Stomach smooth muscle (tissue), 2 donors: ENCODE data around the gene GLIPR2.
"Not testable (repeated sequence)": the region's sequence is repeated elsewhere in the genome, so short reads cannot be mapped to it uniquely, and the experiment has no call there.

Experiments
- H3K27ac ChIP-seq: one replicate; pipeline ENCODE4 v1.7.0; 2013; ENCODE audit warnings: mild to moderate bottlenecking, low read length, inconsistent platforms
- H3K27me3 ChIP-seq, 2 donors: one replicate each; pipeline ENCODE4 v1.7.0; 2013; ENCODE audit warnings: low read length in 2 of 2; ENCODE audit not compliant: insufficient read depth in 2 of 2, control insufficient read depth in 1 of 2
- H3K36me3 ChIP-seq, 2 donors: one replicate each; pipeline ENCODE4 v1.7.0; 2013; ENCODE audit warnings: low read length in 2 of 2; ENCODE audit not compliant: control insufficient read depth in 2 of 2, insufficient read depth in 2 of 2
- H3K4me1 ChIP-seq: one replicate; pipeline ENCODE4 v1.7.0; 2013; ENCODE audit warnings: low read length; ENCODE audit not compliant: control insufficient read depth, insufficient read depth
- H3K4me3 ChIP-seq, 2 donors: one replicate each; pipeline ENCODE4 v1.7.0; 2013; ENCODE audit warnings: low read length in 2 of 2
- H3K9ac ChIP-seq, 2 donors: one replicate each; pipeline ENCODE4 v1.7.0; 2013; ENCODE audit warnings: low read length in 2 of 2, mild to moderate bottlenecking in 1 of 2
- H3K9me3 ChIP-seq, 2 donors: one replicate each; pipeline ENCODE4 v1.7.0; 2013; ENCODE audit warnings: low read length in 2 of 2; ENCODE audit not compliant: control insufficient read depth in 2 of 2
- donor health status: healthy.
- donor health status: Pancreatic carcinoma.

GLIPR2 gene

GRCh38 chr9:36153746-36154145, 17.2 kb downstream of the GLIPR2 start:
- Histone ChIP-seq H3K27ac (peak overlapping the region; percentile 79), H3K4me3 (no peak overlapping the region), H3K9ac (no peak overlapping the region), H3K4me1 (peaks cover 38% of the 10 kb centered on the region), H3K27me3 (no peaks in the 10 kb centered on the region), H3K36me3 (peaks cover 19 to 23% of the 10 kb centered on the region in 2 donors), H3K9me3 (no peaks in the 10 kb centered on the region)

- peaks cover 19 to 23% of the 10 kb centered on the region in 2 donors for H3K36me3 ChIP-seq
- H3K4me3 ChIP-seq, result peak overlapping the region; percentile 9 to 48
- no peaks in the 10 kb centered on the region for H3K9me3 ChIP-seq
- H3K27ac ChIP-seq, result peak overlapping the region; percentile 79
- H3K27me3 ChIP-seq, result no peaks in the 10 kb centered on the region
- peak overlapping the region; percentile 43 to 62 for H3K9ac ChIP-seq
- peaks cover 35% of the 10 kb centered on the region for H3K4me1 ChIP-seq
Measured at GRCh38 chr9:36154331-36154952, 17.9 kb downstream of the GLIPR2 start.

GRCh38 chr9:36156116-36156515, 19.6 kb downstream of the GLIPR2 start:
- no peak overlapping the region for H3K4me3 ChIP-seq
- H3K9ac ChIP-seq, result no peak overlapping the region
- no peaks in the 10 kb centered on the region for H3K27me3 ChIP-seq
- peaks cover 29% of the 10 kb centered on the region for H3K4me1 ChIP-seq
- no peak overlapping the region for H3K27ac ChIP-seq
- peaks cover 10 to 15% of the 10 kb centered on the region in 2 donors for H3K36me3 ChIP-seq
- H3K9me3 ChIP-seq, result no peaks in the 10 kb centered on the region

- peak overlapping the region; percentile 53 for H3K27ac ChIP-seq
- H3K9ac ChIP-seq, result no peak overlapping the region
- H3K4me1 ChIP-seq, result peaks cover 32% of the 10 kb centered on the region
- peaks cover 4 to 9% of the 10 kb centered on the region in 2 donors for H3K36me3 ChIP-seq
- H3K4me3 ChIP-seq, result no peak overlapping the region
- H3K9me3 ChIP-seq, result no peaks in the 10 kb centered on the region
- H3K27me3 ChIP-seq, result no peaks in the 10 kb centered on the region
Measured at GRCh38 chr9:36158122-36158521, 21.6 kb downstream of the GLIPR2 start.

- H3K36me3 ChIP-seq, result peaks cover 4 to 9% of the 10 kb centered on the region in 2 donors
- no peaks in the 10 kb centered on the region for H3K9me3 ChIP-seq
- peaks cover 35% of the 10 kb centered on the region for H3K4me1 ChIP-seq
- H3K9ac ChIP-seq, result no peak overlapping the region
- H3K27ac ChIP-seq, result peak overlapping the region; percentile 53
- H3K4me3 ChIP-seq, result no peak overlapping the region
- H3K27me3 ChIP-seq, result no peaks in the 10 kb centered on the region
Measured at GRCh38 chr9:36158917-36159316, 22.4 kb downstream of the GLIPR2 start.

GRCh38 chr9:36159509-36159908, 23.0 kb downstream of the GLIPR2 start:
- Histone ChIP-seq H3K9ac (peak overlapping the region in 1 of 2 donors; percentile 13), H3K27ac (peak overlapping the region; percentile 41), H3K4me1 (peaks cover 30% of the 10 kb centered on the region)
- H3K4me3 ChIP-seq, H3K9me3 ChIP-seq, H3K36me3 ChIP-seq, H3K27me3 ChIP-seq: not testable (repeated sequence)

- not testable (repeated sequence) for H3K4me3 ChIP-seq, H3K9ac ChIP-seq, H3K9me3 ChIP-seq, H3K36me3 ChIP-seq, H3K27ac ChIP-seq, H3K27me3 ChIP-seq
- H3K4me1 ChIP-seq, result peaks cover 29% of the 10 kb centered on the region
Measured at GRCh38 chr9:36160126-36160525, 23.6 kb downstream of the GLIPR2 start.

GRCh38 chr9:36161187-36161586, 24.7 kb downstream of the GLIPR2 start:
- peaks cover 29% of the 10 kb centered on the region for H3K4me1 ChIP-seq
- no peak overlapping the region for H3K27ac ChIP-seq
- no peak overlapping the region for H3K9ac ChIP-seq
- no peaks in the 10 kb centered on the region for H3K27me3 ChIP-seq
- peaks cover 4 to 9% of the 10 kb centered on the region in 2 donors for H3K36me3 ChIP-seq
- H3K4me3 ChIP-seq, result no peak overlapping the region
- no peaks in the 10 kb centered on the region for H3K9me3 ChIP-seq

GRCh38 chr9:36162211-36162738, 25.7 kb downstream of the GLIPR2 start:
- H3K36me3 ChIP-seq, result peaks cover 4% of the 10 kb centered on the region in 2 donors
- H3K27me3 ChIP-seq, result no peaks in the 10 kb centered on the region
- H3K9me3 ChIP-seq, result no peaks in the 10 kb centered on the region
- no peak overlapping the region for H3K4me3 ChIP-seq
- peaks cover 34% of the 10 kb centered on the region for H3K4me1 ChIP-seq
- H3K27ac ChIP-seq, result no peak overlapping the region
- no peak overlapping the region for H3K9ac ChIP-seq

- H3K4me3 ChIP-seq, result peak overlapping the region in 1 of 2 donors; percentile 29
- peaks cover 32% of the 10 kb centered on the region for H3K4me1 ChIP-seq
- H3K9me3 ChIP-seq, result no peaks in the 10 kb centered on the region
- peaks cover 4% of the 10 kb centered on the region in 2 donors for H3K36me3 ChIP-seq
- H3K27ac ChIP-seq, result peak overlapping the region; percentile 82
- no peaks in the 10 kb centered on the region for H3K27me3 ChIP-seq
- H3K9ac ChIP-seq, result peak overlapping the region; percentile 11 to 47
Measured at GRCh38 chr9:36163049-36163785, 26.7 kb downstream of the GLIPR2 start.

GRCh38 chr9:36163786-36164170, 27.2 kb downstream of the GLIPR2 start:
- H3K4me3 ChIP-seq, result no peak overlapping the region
- H3K36me3 ChIP-seq, result peaks cover 4% of the 10 kb centered on the region in 2 donors
- peaks cover 28% of the 10 kb centered on the region for H3K4me1 ChIP-seq
- no peaks in the 10 kb centered on the region for H3K27me3 ChIP-seq
- peak overlapping the region; percentile 82 for H3K27ac ChIP-seq
- H3K9me3 ChIP-seq, result no peaks in the 10 kb centered on the region
- H3K9ac ChIP-seq, result peak overlapping the region; percentile 11 to 47
